GM23248 (cell line): ENCODE data around the gene MAFG.

Source experiments
- EZH2 ChIP-seq: fragments of 200-600 bp; sonication (generic); IDR thresholded peaks from 2 replicates; pipeline ENCODE4 v1.6.1; 2018; ENCODE audit warnings: antibody characterized with exemption, mild to moderate bottlenecking; ENCODE audit not compliant: insufficient read depth, poor library complexity, severe bottlenecking
- EZH2phosphoT487 ChIP-seq: fragments of 200-600 bp; sonication (generic); IDR thresholded peaks from 2 replicates; pipeline ENCODE4 v1.6.1; 2018; ENCODE audit warnings: antibody characterized with exemption, moderate library complexity, mild to moderate bottlenecking, low read depth; ENCODE audit not compliant: insufficient read depth

DNA sequence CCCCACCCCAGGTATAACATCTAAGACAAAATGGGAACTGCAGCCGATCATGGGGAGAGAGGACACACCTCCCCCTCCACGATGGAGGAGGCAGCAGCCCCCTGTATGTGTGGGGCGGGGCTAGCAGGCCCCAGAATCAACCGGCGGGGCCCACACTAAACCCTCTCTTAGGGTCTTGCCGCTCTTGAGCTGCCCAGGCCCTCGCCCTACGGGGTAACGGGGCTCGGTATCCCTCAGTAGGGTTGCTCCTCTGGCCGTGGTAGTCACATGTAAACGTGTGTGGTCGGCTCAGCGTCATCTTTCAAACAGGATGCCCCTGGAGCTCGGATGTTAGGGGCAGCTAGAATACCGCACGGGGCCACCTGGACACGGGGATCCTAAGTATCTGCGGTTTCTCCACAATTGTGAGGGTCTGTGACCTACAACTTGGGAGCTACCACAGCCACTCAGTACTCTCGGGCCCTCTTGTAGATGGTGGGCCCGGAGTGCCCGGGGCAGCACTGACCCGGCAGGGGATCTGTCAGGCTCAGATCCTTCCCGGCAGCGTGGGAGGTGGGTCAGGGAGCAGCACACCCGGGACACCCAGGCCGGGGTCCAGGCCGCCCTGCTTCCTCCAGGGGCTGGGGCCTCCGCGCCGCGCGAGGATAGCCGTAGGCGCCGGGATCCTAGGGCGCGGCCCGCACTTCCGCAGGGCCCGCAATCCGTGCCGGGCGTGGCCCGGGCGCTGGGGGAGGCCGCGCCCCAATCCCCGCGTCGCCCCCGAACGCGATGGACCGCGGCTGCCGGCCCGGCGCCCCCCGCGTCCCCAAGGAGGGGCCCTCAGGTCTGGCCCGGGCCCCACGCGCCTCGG lies 57.2 kb downstream of the MAFG start:
- no peak for TF ChIP-seq EZH2
- TF ChIP-seq EZH2phosphoT487, result no peak
